Progenitor cell of endocrine pancreas (in vitro differentiated cells): ENCODE results near the gene HHIP. TPM values are rescaled to one million over a fixed set of nuclear protein-coding genes. Genes with fewer than 3 reads are reported as not detected.
A peak's percentile ranks its signal among the peaks of the same experiment; 100 is the strongest.

Experiments used
- DNase-seq: peaks from one replicate; pipeline ENCODE4 v3.0.0; 2021; ENCODE audit warnings: low spot score; ENCODE audit not compliant: unreplicated experiment
- H3K27ac Mint-ChIP-seq: 2 replicates; pipeline ENCODE4 v1.8.0; 2021; ENCODE audit warnings: mild to moderate bottlenecking, moderate library complexity, mixed read lengths
- H3K27me3 Mint-ChIP-seq: 2 replicates; pipeline ENCODE4 v1.8.0; 2021; ENCODE audit warnings: mixed read lengths
- H3K36me3 Mint-ChIP-seq: 2 replicates; pipeline ENCODE4 v1.8.0; 2022; ENCODE audit warnings: mixed read lengths; ENCODE audit not compliant: insufficient read depth
- H3K4me1 Mint-ChIP-seq: 2 replicates; pipeline ENCODE4 v1.8.0; 2021; ENCODE audit warnings: low read depth, mixed read lengths
- H3K4me3 Mint-ChIP-seq: 2 replicates; pipeline ENCODE4 v1.8.0; 2021; ENCODE audit warnings: low read depth, mild to moderate bottlenecking, moderate library complexity, mixed read lengths
- H3K9me3 Mint-ChIP-seq: 2 replicates; pipeline ENCODE4 v1.8.0; 2021; ENCODE audit warnings: low read depth, mixed read lengths
- CTCF ChIP-seq: fragments of 200-600 bp; sonication (generic); IDR thresholded peaks from one replicate; pipeline ENCODE4 v1.5.0; 2021; ENCODE audit warnings: antibody characterized with exemption, mild to moderate bottlenecking; ENCODE audit not compliant: unreplicated experiment
- total RNA-seq: library from RNA; stranded (reverse); gene quantifications from 2 replicates; pipeline ENCODE4 v1.2.1, GENCODE V29; 2021

Gene HHIP
- total RNA-seq, 1 donor from 2014 or later = 0.22 TPM

- no peaks in the 10 kb centered on the region for H3K4me1 Mint-ChIP-seq
Measured at GRCh38 chr4:144703494-144703893, 57.5 kb downstream of the HHIP start.

GRCh38 chr4:144705601-144706590 lies 59.9 kb downstream of the HHIP start:
- H3K9me3 Mint-ChIP-seq = no peaks in the 10 kb centered on the region
- H3K36me3 Mint-ChIP-seq = no peaks in the 10 kb centered on the region
- no peak overlapping the region for H3K4me3 Mint-ChIP-seq
- TF ChIP-seq CTCF = no peak
- DNase-seq = no peak
- H3K27me3 Mint-ChIP-seq = no peaks in the 10 kb centered on the region
- H3K4me1 Mint-ChIP-seq = peaks cover 5% of the 10 kb centered on the region
- no peak overlapping the region for H3K27ac Mint-ChIP-seq

More at GRCh38 chr4:144703494-144703893, 57.5 kb downstream of the HHIP start:
- Mint-ChIP-seq H3K36me3 (no peaks in the 10 kb centered on the region), H3K27ac (no peak overlapping the region), H3K4me3 (no peak overlapping the region), H3K9me3 (no peaks in the 10 kb centered on the region), H3K27me3 (no peaks in the 10 kb centered on the region)
- DNase-seq = no peak
- no peak for TF ChIP-seq CTCF

GRCh38 chr4:144709159-144709558 lies 63.2 kb downstream of the HHIP start:
- Mint-ChIP-seq H3K4me1 (peaks cover 6% of the 10 kb centered on the region), H3K4me3 (no peak overlapping the region), H3K27me3 (no peaks in the 10 kb centered on the region), H3K9me3 (no peaks in the 10 kb centered on the region), H3K27ac (peak overlapping the region; percentile 24), H3K36me3 (no peaks in the 10 kb centered on the region)
- TF ChIP-seq CTCF = no peak
- no peak for DNase-seq

- Mint-ChIP-seq H3K4me1 (peaks cover 6% of the 10 kb centered on the region), H3K9me3 (no peaks in the 10 kb centered on the region), H3K27me3 (no peaks in the 10 kb centered on the region), H3K36me3 (no peaks in the 10 kb centered on the region), H3K4me3 (no peak overlapping the region), H3K27ac (no peak overlapping the region)
- TF ChIP-seq CTCF = no peak
- DNase-seq = no peak
Measured at GRCh38 chr4:144709793-144710525, 64.0 kb downstream of the HHIP start.

GRCh38 chr4:144710526-144710912 lies 64.6 kb downstream of the HHIP start:
- no peak for TF ChIP-seq CTCF
- H3K36me3 Mint-ChIP-seq = no peaks in the 10 kb centered on the region
- no peak for DNase-seq
- H3K4me1 Mint-ChIP-seq = peaks cover 6% of the 10 kb centered on the region
- no peak overlapping the region for H3K4me3 Mint-ChIP-seq
- H3K9me3 Mint-ChIP-seq = no peaks in the 10 kb centered on the region
- no peaks in the 10 kb centered on the region for H3K27me3 Mint-ChIP-seq
- no peak overlapping the region for H3K27ac Mint-ChIP-seq
